ENCODE results near the gene CALCR.

DNA sequence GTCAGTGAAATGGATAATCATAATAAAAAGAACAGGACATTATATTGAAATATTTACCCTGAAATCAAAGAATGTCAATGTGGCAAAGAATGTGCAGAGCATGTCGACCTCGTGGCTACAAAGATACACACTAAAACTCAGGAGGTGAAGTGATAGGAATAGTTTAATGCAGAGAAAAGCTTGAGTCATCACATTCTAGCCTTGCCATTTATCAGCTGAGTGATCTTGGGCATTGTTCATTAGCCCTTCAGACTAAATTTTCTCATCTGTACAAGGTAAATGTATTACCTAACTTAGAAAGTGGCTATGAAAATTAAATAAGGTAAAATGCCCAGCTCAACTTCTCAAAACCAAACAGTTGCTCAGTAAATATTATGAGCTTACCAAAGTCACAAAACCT, 22.6 kb downstream of the CALCR start:
- TF ChIP-seq POLR2A (IDR thresholded peaks at IDR 0.05; ENCODE audit: low read depth, low read length) = no peak
- no peak for TF ChIP-seq POLR2AphosphoS5 (IDR thresholded peaks at IDR 0.05; ENCODE audit: low read depth, low read length)
- TF ChIP-seq TAF1 (IDR thresholded peaks at IDR 0.05; ENCODE audit: borderline replicate concordance, low read depth, low read length) = no peak
